ENCODE data around the gene PROKR2. TPM values are rescaled to one million over a fixed set of nuclear protein-coding genes. Genes with fewer than 3 reads are reported as not detected.
A peak's percentile ranks its signal among the peaks of the same experiment; 100 is the strongest.

Gene PROKR2
- total and polyA plus RNA-seq, 7 experiments from 2014 or later, result not detected

GRCh38 chr20:5327356-5327755 is 10.6 kb upstream of the PROKR2 start:
- DNase-seq, result no peak
- H3K4me3 ChIP-seq (ENCODE audit: low read length), result no peak overlapping the region
- intact Hi-C loops (cut with micrococcal nuclease), result no loop called here
- Mint-ChIP-seq H3K36me3 (no peaks in the 10 kb centered on the region), H3K27me3 (peaks cover 17 to 47% (median 32%) of the 10 kb centered on the region in 5 donors), H3K4me3 (no peak overlapping the region), H3K4me1 (no peaks in the 10 kb centered on the region), H3K27ac (no peak overlapping the region), H3K9me3 (peaks cover 0 to 3% (median 0%) of the 10 kb centered on the region in 11 donors)
- no peaks in the 10 kb centered on the region for H3K4me1 ChIP-seq (ENCODE audit: control insufficient read depth in 2 of 2, insufficient read depth in 2 of 2, low read length in 2 of 2)
- no peaks in the 10 kb centered on the region for H3K27me3 ChIP-seq (ENCODE audit: control insufficient read depth in 2 of 2, insufficient read depth in 2 of 2, low read length in 2 of 2)
- H3K9me3 ChIP-seq (ENCODE audit: control insufficient read depth in 2 of 3, low read length in 3 of 3), result no peaks in the 10 kb centered on the region
- no peak overlapping the region for H3K27ac ChIP-seq (ENCODE audit: low read depth, low read length)
- ChIA-PET CTCF (no interaction called here), POLR2A (no interaction called here)
- ATAC-seq, result no peak
- H3K36me3 ChIP-seq (ENCODE audit: control insufficient read depth in 2 of 3, insufficient read depth in 3 of 3, low read length in 3 of 3), result no peaks in the 10 kb centered on the region

DNA sequence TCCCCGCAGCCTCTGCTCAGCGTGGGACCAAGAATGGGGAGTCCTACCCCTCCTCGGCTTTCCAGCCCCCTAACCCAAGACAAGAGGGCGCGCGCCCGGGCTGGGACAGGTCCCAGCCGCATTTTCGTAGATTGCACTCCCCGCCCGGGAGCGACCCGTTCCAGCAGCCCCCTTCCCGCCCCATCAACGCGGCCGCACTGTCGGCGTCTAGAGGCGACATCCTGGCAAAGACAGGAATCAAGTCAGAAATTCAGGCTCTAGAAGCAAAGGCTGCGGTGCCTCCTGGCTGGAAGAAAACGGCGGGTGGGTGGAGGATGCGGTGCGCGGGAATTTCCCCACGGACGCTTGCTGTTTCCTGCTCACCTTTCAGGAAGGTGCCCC is 957 bp downstream of the PROKR2 start:
- H3K27me3 ChIP-seq (ENCODE audit: control insufficient read depth in 2 of 2, insufficient read depth in 2 of 2, low read length in 2 of 2), result no peaks in the 10 kb centered on the region
- H3K27me3 Mint-ChIP-seq, result peaks cover 43 to 61% (median 49%) of the 10 kb centered on the region in 5 donors
- no peaks in the 10 kb centered on the region for H3K4me1 Mint-ChIP-seq
- H3K9me3 ChIP-seq (ENCODE audit: control insufficient read depth in 2 of 3, low read length in 3 of 3), result no peaks in the 10 kb centered on the region
- peak overlapping the region in 1 of 10 donors; percentile 33 for H3K4me3 Mint-ChIP-seq
- H3K36me3 Mint-ChIP-seq, result peaks cover 0 to 11% (median 0%) of the 10 kb centered on the region in 5 donors
- peaks cover 1 to 12% (median 5%) of the 10 kb centered on the region in 11 donors for H3K9me3 Mint-ChIP-seq
- no peaks in the 10 kb centered on the region for H3K36me3 ChIP-seq (ENCODE audit: control insufficient read depth in 2 of 3, insufficient read depth in 3 of 3, low read length in 3 of 3)
- no peak for ATAC-seq
- DNase-seq, result no peak
- H3K4me3 ChIP-seq (ENCODE audit: low read length), result no peak overlapping the region
- H3K27ac ChIP-seq (ENCODE audit: low read depth, low read length), result no peak overlapping the region
- CTCF ChIA-PET, result no interaction called here
- intact Hi-C loops (cut with micrococcal nuclease), result no loop called here
- H3K4me1 ChIP-seq (ENCODE audit: control insufficient read depth in 2 of 2, insufficient read depth in 2 of 2, low read length in 2 of 2), result peaks cover 0 to 6% of the 10 kb centered on the region in 2 donors
- H3K27ac Mint-ChIP-seq, result no peak overlapping the region
- POLR2A ChIA-PET, result no interaction called here

- CTCF ChIA-PET, result no interaction called here
- POLR2A ChIA-PET, result no interaction called here
- no peak for DNase-seq
- no peaks in the 10 kb centered on the region for H3K4me1 Mint-ChIP-seq
- H3K4me1 ChIP-seq (ENCODE audit: control insufficient read depth in 2 of 2, insufficient read depth in 2 of 2, low read length in 2 of 2), result peaks cover 0 to 6% of the 10 kb centered on the region in 2 donors
- H3K27me3 ChIP-seq (ENCODE audit: control insufficient read depth in 2 of 2, insufficient read depth in 2 of 2, low read length in 2 of 2), result no peaks in the 10 kb centered on the region
- H3K9me3 Mint-ChIP-seq, result peaks cover 10 to 30% (median 19%) of the 10 kb centered on the region in 11 donors
- H3K9me3 ChIP-seq (ENCODE audit: control insufficient read depth in 2 of 3, low read length in 3 of 3), result peaks cover 0 to 12% (median 0%) of the 10 kb centered on the region in 3 experiments
- intact Hi-C loops (cut with micrococcal nuclease), result no loop called here
- H3K36me3 ChIP-seq (ENCODE audit: control insufficient read depth in 2 of 3, insufficient read depth in 3 of 3, low read length in 3 of 3), result no peaks in the 10 kb centered on the region
- H3K4me3 ChIP-seq (ENCODE audit: low read length), result no peak overlapping the region
- peaks cover 35 to 55% (median 47%) of the 10 kb centered on the region in 5 donors for H3K27me3 Mint-ChIP-seq
- H3K27ac ChIP-seq (ENCODE audit: low read depth, low read length), result no peak overlapping the region
- ATAC-seq, result no peak
- H3K4me3 Mint-ChIP-seq, result no peak overlapping the region
- H3K36me3 Mint-ChIP-seq, result peaks cover 0 to 16% (median 0%) of the 10 kb centered on the region in 5 donors
- H3K27ac Mint-ChIP-seq, result no peak overlapping the region
These were observed 2.8 kb downstream of the PROKR2 start for GRCh38 chr20:5313916-5314315.

DNA sequence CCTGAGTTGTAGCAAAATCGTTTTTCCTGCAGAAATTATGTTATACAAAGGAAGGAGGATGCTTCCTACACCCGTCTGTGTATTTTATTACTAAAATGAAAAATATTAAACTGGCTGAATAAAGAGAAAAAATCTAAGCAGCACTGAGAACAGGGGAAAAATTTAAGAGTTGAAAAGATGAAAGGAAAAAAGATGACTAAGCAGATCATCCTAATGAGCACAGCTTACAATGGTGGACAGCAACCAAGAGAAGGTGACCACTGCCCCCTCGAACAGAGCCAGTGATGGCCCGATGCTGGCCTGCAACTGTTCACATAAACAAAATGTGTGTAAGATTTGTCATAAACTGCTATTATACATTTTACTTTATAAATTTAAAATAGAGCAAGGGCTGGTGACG is 4.2 kb downstream of the PROKR2 start:
- DNase-seq (no peak), ATAC-seq (no peak)
- ChIA-PET POLR2A (no interaction called here), CTCF (no interaction called here)
- Mint-ChIP-seq H3K27me3 (peaks cover 23 to 41% (median 36%) of the 10 kb centered on the region in 5 donors), H3K4me1 (no peaks in the 10 kb centered on the region), H3K27ac (no peak overlapping the region), H3K9me3 (peaks cover 15 to 44% (median 25%) of the 10 kb centered on the region in 11 donors), H3K36me3 (peaks cover 0 to 21% (median 5%) of the 10 kb centered on the region in 5 donors), H3K4me3 (no peak overlapping the region)
- Histone ChIP-seq H3K27me3 (ENCODE audit: control insufficient read depth in 2 of 2, insufficient read depth in 2 of 2, low read length in 2 of 2) (no peaks in the 10 kb centered on the region), H3K36me3 (ENCODE audit: control insufficient read depth in 2 of 3, insufficient read depth in 3 of 3, low read length in 3 of 3) (no peaks in the 10 kb centered on the region), H3K9me3 (ENCODE audit: control insufficient read depth in 2 of 3, low read length in 3 of 3) (peaks cover 0 to 17% (median 0%) of the 10 kb centered on the region in 3 experiments), H3K27ac (ENCODE audit: low read depth, low read length) (no peak overlapping the region), H3K4me1 (ENCODE audit: control insufficient read depth in 2 of 2, insufficient read depth in 2 of 2, low read length in 2 of 2) (peaks cover 0 to 6% of the 10 kb centered on the region in 2 donors), H3K4me3 (ENCODE audit: low read length) (no peak overlapping the region)
- intact Hi-C loops (cut with micrococcal nuclease), result no loop called here

DNA sequence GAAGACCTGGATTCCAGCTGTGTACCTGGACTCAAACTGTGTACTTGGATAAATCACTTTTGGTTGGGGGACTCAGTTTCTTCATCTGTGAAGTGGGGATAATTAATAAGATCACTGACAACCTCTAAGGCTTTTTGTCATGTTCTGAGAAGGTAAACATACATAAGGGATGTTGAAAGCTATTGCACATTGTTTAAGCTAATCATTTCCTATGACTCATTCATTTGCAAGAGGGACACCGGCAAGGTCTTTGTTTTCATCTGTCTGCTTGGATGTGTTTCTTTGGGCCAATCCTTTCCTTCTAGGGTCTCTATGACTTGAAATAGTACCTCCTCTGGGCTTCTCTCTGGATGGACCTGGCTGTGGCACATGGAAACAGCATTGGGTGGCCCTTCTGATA is 6.8 kb downstream of the PROKR2 start:
- Histone ChIP-seq H3K27me3 (ENCODE audit: control insufficient read depth in 2 of 2, insufficient read depth in 2 of 2, low read length in 2 of 2) (no peaks in the 10 kb centered on the region), H3K4me1 (ENCODE audit: control insufficient read depth in 2 of 2, insufficient read depth in 2 of 2, low read length in 2 of 2) (no peaks in the 10 kb centered on the region), H3K9me3 (ENCODE audit: control insufficient read depth in 2 of 3, low read length in 3 of 3) (peaks cover 0 to 20% (median 0%) of the 10 kb centered on the region in 3 experiments), H3K4me3 (ENCODE audit: low read length) (no peak overlapping the region), H3K36me3 (ENCODE audit: control insufficient read depth in 2 of 3, insufficient read depth in 3 of 3, low read length in 3 of 3) (no peaks in the 10 kb centered on the region), H3K27ac (ENCODE audit: low read depth, low read length) (no peak overlapping the region)
- Mint-ChIP-seq H3K27ac (no peak overlapping the region), H3K4me3 (no peak overlapping the region), H3K36me3 (peaks cover 2 to 25% (median 8%) of the 10 kb centered on the region in 5 donors), H3K27me3 (peaks cover 13 to 33% (median 27%) of the 10 kb centered on the region in 5 donors), H3K9me3 (peaks cover 15 to 68% (median 40%) of the 10 kb centered on the region in 11 donors), H3K4me1 (no peaks in the 10 kb centered on the region)
- CTCF ChIA-PET, result interaction anchor here (0.6 kb wide), 1 partner anchor 119 kb away, joined by 7 read pairs; no protein-coding TSS in a partner anchor
- POLR2A ChIA-PET, result no interaction called here
- ATAC-seq, result no peak
- DNase-seq, result no peak
- intact Hi-C loops (cut with micrococcal nuclease), result no loop called here

DNA sequence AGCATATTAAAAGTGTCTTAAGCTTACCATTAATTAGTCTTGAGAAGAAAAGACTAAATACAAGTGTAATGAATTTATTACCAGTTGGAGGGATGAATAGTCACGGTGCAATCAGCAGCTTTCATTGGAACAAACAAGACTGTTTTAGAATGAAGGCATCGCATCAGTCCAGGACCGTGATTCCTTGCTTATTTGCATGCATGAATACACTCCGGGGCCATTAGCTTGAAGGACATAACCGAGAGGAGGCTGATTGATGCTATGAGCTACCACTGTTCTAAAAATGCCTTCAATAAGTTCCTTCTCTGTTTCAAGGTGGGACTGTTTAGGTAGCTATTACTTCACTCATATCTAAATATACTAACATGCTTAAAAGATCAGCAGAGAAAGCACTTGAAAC is 17.9 kb downstream of the PROKR2 start:
- no peak for DNase-seq
- Mint-ChIP-seq H3K27me3 (peaks cover 26 to 65% (median 40%) of the 10 kb centered on the region in 5 donors), H3K4me3 (no peak overlapping the region), H3K27ac (no peak overlapping the region), H3K9me3 (peaks cover 0 to 5% (median 0%) of the 10 kb centered on the region in 11 donors), H3K36me3 (peaks cover 0 to under 1% (median 0%) of the 10 kb centered on the region in 5 donors), H3K4me1 (peaks cover 0 to 10% (median 4%) of the 10 kb centered on the region in 7 donors)
- ChIA-PET CTCF (no interaction called here), POLR2A (interaction anchor here (0.6 kb wide), 1 partner anchor 72 kb away, joined by 3 read pairs; no protein-coding TSS in a partner anchor)
- H3K27me3 ChIP-seq (ENCODE audit: control insufficient read depth in 2 of 2, insufficient read depth in 2 of 2, low read length in 2 of 2), result peaks cover 0 to 3% of the 10 kb centered on the region in 2 donors
- no peak overlapping the region for H3K27ac ChIP-seq (ENCODE audit: low read depth, low read length)
- ATAC-seq, result no peak
- intact Hi-C loops (cut with micrococcal nuclease), result no loop called here
- H3K9me3 ChIP-seq (ENCODE audit: control insufficient read depth in 2 of 3, low read length in 3 of 3), result no peaks in the 10 kb centered on the region
- no peak overlapping the region for H3K4me3 ChIP-seq (ENCODE audit: low read length)
- H3K4me1 ChIP-seq (ENCODE audit: control insufficient read depth in 2 of 2, insufficient read depth in 2 of 2, low read length in 2 of 2), result peaks cover 0 to 8% of the 10 kb centered on the region in 2 donors
- no peaks in the 10 kb centered on the region for H3K36me3 ChIP-seq (ENCODE audit: control insufficient read depth in 2 of 3, insufficient read depth in 3 of 3, low read length in 3 of 3)
